ENCODE measurements around the gene LILRB2.
"Not testable (repeated sequence)": the region's sequence is repeated elsewhere in the genome, so short reads cannot be mapped to it uniquely, and the experiment has no call there.

LILRB2 gene

DNA sequence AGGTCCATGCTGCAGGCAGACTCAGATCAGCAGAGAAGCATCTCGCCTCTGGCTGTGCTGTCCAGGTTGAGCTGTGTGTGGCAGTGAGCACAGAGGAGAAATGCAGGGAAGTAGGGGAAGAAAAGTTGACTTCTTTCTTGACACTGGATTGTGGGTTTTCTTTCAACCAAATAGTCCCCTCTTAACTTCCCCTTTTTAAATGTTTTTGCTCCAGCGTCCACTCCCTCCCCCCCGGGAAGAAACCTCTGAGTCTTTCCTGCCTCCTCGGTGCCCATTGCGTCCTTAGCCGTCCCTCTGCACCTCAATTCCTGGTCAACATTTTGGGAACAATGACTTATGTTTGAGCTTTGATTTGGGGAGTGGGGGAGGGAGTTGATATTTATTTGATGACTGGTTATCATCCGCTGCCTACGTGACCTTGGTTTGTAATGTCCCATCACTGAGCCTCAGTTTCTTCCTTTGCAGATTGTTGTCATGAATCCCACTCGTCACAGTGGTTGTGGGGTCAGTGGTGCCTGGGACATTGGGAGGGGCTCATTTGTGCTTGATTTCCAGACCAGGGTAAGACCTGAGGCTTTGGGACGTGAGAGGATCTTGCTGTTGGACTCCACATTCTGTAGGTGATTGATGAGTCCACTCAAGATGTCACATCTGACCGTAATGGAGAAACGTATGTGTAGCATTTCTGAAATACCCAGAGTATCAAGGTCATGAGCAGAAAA, at the start of gene LILRB2:
LILRB2 (minus strand) TSS at position 104 of the 722 bp plus-strand sequence. CDS start 614 bp downstream, outside the sequence.
- DNase-seq (ENCODE audit: low read depth in 3 of 3): no peak

GRCh38 chr19:54329476-54330165, 48.7 kb upstream of the LILRB2 start:
- DNase-seq (ENCODE audit: low read depth in 3 of 3): no peak

- not testable (repeated sequence) for DNase-seq (ENCODE audit: low read depth in 3 of 3)
Measured at GRCh38 chr19:54328781-54329180, 47.9 kb upstream of the LILRB2 start.

DNA sequence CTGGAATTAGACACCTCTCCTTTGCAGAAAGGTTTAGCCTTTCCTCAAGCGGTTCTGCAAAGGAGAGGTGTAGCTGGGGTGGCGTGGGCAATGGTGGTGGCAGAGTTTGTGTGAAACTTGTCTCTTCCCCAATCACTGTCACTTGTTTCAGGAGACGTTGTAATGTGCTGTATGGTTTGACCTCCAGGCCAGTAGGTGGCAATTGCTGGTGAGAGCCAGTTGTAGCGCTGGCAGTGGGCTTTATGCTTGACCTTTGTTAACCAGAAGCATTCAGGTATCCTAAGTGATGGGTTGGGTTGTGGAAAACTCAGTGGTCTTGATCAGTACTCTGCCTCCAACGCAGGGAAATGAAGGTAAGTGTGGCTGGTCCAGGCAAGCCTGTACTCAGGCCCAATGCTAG, 44.7 kb upstream of the LILRB2 start:
- DNase-seq (ENCODE audit: low read depth in 3 of 3): no peak

- DNase-seq (ENCODE audit: low read depth in 3 of 3): peak in 1 of 3 experiments; percentile 32
Measured at GRCh38 chr19:54325194-54325621, 44.3 kb upstream of the LILRB2 start.

GRCh38 chr19:54324071-54324470, 43.2 kb upstream of the LILRB2 start:
- no peak for DNase-seq (ENCODE audit: low read depth in 3 of 3)

GRCh38 chr19:54322934-54323333, 42.0 kb upstream of the LILRB2 start:
- DNase-seq (ENCODE audit: low read depth in 3 of 3): not testable (repeated sequence)

- not testable (repeated sequence) for DNase-seq (ENCODE audit: low read depth in 3 of 3)
Measured at GRCh38 chr19:54322295-54322694, 41.4 kb upstream of the LILRB2 start.

- no peak for DNase-seq (ENCODE audit: low read depth in 3 of 3)
Measured at GRCh38 chr19:54319892-54320670, 39.2 kb upstream of the LILRB2 start.

- no peak for DNase-seq (ENCODE audit: low read depth in 3 of 3)
Measured at GRCh38 chr19:54319049-54319448, 38.1 kb upstream of the LILRB2 start.

GRCh38 chr19:54317965-54318240, 37.0 kb upstream of the LILRB2 start:
- no peak for DNase-seq (ENCODE audit: low read depth in 3 of 3)

- DNase-seq (ENCODE audit: low read depth in 3 of 3): no peak
Measured at GRCh38 chr19:54317108-54317964, 36.4 kb upstream of the LILRB2 start.

DNA sequence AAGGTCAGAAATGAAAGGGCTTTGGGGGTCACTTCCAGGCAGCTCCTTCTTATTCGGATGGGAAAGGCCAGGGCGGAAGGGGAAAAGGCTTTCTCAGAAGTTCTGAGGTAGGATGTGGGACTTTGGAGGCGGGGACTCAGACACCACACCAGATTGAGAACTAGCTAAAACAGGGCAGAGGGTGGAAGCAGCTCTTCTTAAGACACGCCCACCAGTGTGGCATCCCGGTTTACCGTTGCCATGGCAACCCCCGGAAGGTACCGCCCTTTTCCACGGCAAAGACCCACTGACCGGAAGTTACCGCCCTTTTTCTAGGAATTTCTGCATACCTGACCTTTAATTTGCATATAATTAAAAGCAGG, 35.8 kb upstream of the LILRB2 start:
- no peak for DNase-seq (ENCODE audit: low read depth in 3 of 3)

DNA sequence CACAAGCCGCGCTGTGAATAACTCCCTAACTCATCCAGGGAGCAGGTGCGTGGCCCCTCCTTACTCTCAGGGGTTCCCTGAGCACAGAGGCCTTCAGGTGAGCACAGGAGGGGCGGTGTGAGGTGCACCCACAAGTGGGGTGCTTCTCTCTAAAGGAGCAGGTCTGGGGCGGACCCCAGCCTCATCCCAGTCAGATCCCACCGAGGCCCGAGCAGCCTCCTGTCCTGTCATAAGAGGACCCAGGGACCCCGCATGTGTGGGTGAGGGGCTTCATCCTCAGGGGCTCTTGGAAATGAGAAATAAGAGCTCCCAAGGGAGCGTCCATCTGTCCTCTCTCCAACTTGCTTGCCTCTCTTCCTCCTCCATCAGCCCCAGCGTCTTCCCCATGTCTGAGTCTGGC, 35.0 kb upstream of the LILRB2 start:
- no peak for DNase-seq (ENCODE audit: low read depth in 3 of 3)

DNA sequence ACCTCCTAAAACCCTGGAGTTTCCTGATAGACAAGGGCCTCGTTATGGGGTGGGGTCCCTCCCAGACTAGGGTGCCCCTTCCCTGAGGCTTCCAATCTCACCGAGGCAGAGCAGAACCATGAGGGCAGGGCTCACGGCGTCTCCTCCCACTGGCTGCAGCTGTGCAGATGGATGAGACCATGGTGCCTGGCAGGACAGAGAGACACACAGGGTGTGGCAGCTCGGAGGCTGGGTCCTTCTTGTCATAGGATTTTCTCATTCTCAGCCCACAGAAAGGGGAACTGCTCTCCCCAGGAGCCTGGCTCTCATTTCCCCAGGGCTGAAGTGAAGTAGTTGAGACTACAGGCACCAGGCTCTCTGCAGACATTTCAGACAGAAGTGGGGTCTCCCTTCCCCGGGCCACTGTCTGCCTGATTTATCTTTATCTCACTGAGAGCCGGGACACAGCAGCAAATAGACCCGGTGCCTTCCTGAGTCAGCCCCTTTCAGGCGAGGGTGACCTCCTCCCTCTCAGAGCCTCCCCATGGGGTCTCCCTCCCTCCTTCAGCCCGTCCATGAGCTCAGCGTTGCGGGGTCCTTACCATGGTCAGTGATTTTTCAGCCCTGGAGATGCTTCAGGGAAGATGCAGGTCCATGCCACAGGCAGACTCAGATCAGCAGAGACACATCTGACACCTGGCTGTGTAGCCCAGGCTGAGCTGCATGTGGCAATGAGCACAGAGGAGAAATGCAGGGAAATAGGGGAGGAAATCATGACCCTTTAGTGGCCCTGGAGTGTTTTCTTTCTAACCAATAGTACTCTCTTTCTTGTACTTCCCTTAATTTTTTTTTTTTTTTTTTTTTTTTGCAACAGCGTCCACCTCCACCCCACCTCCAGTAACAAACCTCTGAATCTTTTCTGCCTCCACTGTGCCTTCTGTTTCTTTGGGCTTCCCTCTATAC, 31.8 kb upstream of the LILRB2 start, which contains the start of gene LILRA5:
LILRA5 (minus strand) TSS at position 731 of the 942 bp plus-strand sequence; CDS start at position 584, 147 bp downstream.
- no peak for DNase-seq (ENCODE audit: low read depth in 3 of 3)

DNA sequence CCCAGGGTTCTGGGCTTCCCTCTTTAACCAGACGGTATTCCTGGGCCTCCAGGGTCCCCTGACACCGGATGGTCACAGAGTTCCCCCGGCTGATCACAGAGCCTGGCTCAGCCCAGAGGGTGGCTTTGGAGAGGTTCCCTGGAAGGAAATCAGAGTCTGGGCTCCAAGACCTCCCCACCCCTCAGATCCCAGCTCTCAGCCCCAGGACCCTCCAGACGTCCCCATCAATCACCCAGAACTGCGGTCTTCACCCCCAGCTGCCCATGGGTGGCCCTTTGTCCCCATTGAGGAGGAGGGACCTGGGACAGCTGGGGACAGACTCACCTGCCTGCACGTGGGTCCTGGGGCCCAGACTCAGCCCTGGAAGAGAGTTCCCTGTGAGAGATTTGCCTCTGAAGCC, 31.1 kb upstream of the LILRB2 start:
- no peak for DNase-seq (ENCODE audit: low read depth in 3 of 3)

DNA sequence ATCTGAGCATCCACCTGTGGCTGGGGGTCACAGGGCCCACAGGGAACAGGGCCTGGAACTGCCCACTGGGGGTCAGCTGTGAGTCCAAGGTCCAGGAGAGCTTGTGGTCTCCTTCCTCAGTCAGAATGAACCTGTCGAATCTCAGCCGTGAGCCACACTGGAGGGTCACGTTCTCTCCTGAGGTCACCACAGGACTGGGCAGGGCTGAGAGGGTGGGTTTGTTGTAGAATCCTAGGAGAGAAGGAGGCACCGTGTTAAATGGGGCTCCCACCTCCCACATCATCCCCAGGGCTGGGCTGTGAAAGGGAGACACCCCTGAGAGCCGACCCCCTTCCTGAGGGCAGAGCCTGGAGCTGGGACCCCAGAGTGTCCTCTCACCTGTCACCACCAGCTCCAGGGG, 30.6 kb upstream of the LILRB2 start:
- no peak for DNase-seq (ENCODE audit: low read depth in 3 of 3)

GRCh38 chr19:54310543-54310942, 29.6 kb upstream of the LILRB2 start:
- no peak for DNase-seq (ENCODE audit: low read depth in 3 of 3)

GRCh38 chr19:54309811-54310210, 28.9 kb upstream of the LILRB2 start:
- DNase-seq (ENCODE audit: low read depth in 3 of 3): no peak

DNA sequence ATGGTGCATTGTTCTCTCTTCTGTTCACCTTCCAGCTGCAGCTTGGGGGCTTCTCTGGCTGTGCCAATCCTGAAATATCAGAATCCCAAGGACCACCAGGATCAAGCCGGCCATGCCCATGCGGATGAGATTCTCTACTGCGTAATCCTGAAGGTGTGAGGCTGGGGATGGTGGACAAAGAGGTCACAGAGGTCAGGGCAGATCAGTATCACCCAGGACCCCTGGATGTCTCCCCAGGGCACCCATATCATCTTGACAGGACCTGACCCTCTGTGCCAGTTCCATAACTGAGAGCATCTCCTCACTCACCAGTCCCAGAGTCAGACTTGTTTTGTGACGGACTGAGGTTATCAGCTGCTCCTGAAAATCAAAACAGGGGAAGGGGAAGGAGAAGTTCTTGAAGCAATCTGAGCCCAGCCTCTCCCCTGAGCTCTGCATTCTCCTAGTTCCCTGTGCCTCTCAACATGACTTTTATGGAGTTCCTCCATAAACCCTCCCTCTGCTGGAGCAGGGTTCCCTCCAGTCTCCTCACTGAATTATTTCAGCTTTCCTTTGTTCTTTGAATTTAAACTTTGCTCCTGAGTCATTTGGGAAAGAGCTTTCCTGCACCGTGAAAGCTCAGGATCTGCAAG, 26.6 kb upstream of the LILRB2 start:
- no peak for DNase-seq (ENCODE audit: low read depth in 3 of 3)

All from stimulated activated CD4-positive, alpha-beta T cell treated with anti-CD3 and anti-CD28 coated beads, TNF-alpha, amount 100 ng/mL, for 4 hours (primary cell).